ENCODE measurements around the gene F13A1. TPM values are rescaled to one million over a fixed set of nuclear protein-coding genes. Genes with fewer than 3 reads are reported as not detected.

F13A1 gene
- total and polyA plus RNA-seq, 2 donors (not counting 3 experiments of a cell fraction or from before 2014, with no cell fraction given) = not detected

DNA sequence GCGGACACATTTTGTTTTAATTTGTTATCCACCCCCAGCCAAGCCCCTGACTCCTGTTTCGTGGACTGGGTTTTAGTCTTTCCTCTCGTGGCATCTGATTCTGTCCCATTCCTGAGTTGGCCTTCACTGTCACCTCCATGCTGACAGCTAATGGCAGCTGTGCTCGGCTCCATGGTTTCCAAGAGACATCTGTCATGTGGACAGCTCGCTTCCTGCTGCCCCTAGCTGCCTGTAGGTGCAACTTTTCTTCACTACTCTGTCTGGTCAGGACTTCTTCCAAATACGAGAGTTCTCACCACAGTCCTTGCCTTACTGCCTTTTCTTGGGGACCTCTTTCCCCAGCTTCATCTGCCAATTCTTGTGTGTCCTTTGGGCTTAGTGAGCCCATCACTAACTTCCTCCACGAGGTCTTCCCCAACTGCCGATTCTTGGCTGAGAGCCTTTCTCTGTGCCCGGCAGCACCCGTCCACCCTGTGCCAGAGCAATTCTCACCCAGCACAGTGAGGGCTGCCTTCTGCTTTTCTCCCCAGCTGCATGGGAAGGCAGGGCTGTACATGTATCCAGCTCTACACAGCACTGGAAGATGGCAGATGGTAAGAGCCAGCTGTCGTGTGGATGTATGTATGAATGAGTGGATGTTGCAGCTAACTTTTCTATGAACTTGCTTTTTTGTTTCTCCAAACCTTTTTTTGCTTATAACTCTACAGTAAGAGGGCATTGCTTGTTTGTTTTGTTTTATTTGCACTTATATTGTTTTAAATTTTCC, 140.4 kb downstream of the F13A1 start:
- DNase-seq (ENCODE audit: low read depth, low spot score) (no peak), FAIRE-seq (no peak)
- ChIA-PET POLR2A (no interaction called here), CTCF (no interaction called here)
- no peak overlapping the region for H2AFZ ChIP-seq (ENCODE audit: low read depth, low read length)
- H3K27me3 ChIP-seq (ENCODE audit: control insufficient read depth in 2 of 2, insufficient read depth in 2 of 2, low read length in 2 of 2) = no peaks in the 10 kb centered on the region
- no peak overlapping the region for H3K9ac ChIP-seq (replicated peaks; ENCODE audit: extremely low read depth, insufficient read depth, low read length)
- TF ChIP-seq JUN (IDR thresholded peaks at IDR 0.05; ENCODE audit: borderline replicate concordance, insufficient read depth, insufficient read length, low read depth) (no peak), POLR2AphosphoS5 (IDR thresholded peaks at IDR 0.05; ENCODE audit: insufficient read depth, low read depth, low read length) (no peak), MYC (IDR thresholded peaks at IDR 0.05; ENCODE audit: low read depth, low read length) (no peak), GATA2 (IDR thresholded peaks at IDR 0.05; ENCODE audit: insufficient read depth, insufficient read length, low read depth, low read length) (no peak), EZH2 (IDR thresholded peaks at IDR 0.05; ENCODE audit: borderline replicate concordance, low read depth, low read length, severe bottlenecking) (no peak), POLR2A (IDR thresholded peaks at IDR 0.05; ENCODE audit: low read depth, low read length) (no peak), FOS (IDR thresholded peaks at IDR 0.05; ENCODE audit: borderline replicate concordance, insufficient read depth, low read length) (no peak)
- TF ChIP-seq, protein P1, sequence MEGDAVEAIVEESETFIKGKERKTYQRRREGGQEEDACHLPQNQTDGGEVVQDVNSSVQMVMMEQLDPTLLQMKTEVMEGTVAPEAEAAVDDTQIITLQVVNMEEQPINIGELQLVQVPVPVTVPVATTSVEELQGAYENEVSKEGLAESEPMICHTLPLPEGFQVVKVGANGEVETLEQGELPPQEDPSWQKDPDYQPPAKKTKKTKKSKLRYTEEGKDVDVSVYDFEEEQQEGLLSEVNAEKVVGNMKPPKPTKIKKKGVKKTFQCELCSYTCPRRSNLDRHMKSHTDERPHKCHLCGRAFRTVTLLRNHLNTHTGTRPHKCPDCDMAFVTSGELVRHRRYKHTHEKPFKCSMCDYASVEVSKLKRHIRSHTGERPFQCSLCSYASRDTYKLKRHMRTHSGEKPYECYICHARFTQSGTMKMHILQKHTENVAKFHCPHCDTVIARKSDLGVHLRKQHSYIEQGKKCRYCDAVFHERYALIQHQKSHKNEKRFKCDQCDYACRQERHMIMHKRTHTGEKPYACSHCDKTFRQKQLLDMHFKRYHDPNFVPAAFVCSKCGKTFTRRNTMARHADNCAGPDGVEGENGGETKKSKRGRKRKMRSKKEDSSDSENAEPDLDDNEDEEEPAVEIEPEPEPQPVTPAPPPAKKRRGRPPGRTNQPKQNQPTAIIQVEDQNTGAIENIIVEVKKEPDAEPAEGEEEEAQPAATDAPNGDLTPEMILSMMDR (IDR thresholded peaks at IDR 0.05; ENCODE audit: extremely low read depth in 1 of 2, insufficient read depth in 1 of 2, low read depth in 1 of 2, low read length in 2 of 2) = no peak
- TF ChIP-seq, protein P2, sequence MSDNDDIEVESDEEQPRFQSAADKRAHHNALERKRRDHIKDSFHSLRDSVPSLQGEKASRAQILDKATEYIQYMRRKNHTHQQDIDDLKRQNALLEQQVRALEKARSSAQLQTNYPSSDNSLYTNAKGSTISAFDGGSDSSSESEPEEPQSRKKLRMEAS (IDR thresholded peaks at IDR 0.05; ENCODE audit: insufficient read depth, insufficient read length) = no peak
- intact Hi-C loops (cut with micrococcal nuclease) = no loop called here
- BruUV-seq (replicated peaks) = no TSS peak
- no peaks in the 10 kb centered on the region for H3K4me1 ChIP-seq (ENCODE audit: control insufficient read depth, extremely low read depth, insufficient read depth, low read length)
- no peaks in the 10 kb centered on the region for H3K79me2 ChIP-seq (ENCODE audit: control insufficient read depth, insufficient read depth, low read length)
- no peaks in the 10 kb centered on the region for H3K9me1 ChIP-seq (replicated peaks; ENCODE audit: control insufficient read depth, extremely low read depth, insufficient read depth, low read length)
- H3K36me3 ChIP-seq (ENCODE audit: control insufficient read depth in 2 of 2, extremely low read depth in 1 of 2, insufficient read depth in 2 of 2, low read length in 2 of 2) = no peaks in the 10 kb centered on the region
- dilution Hi-C loops (cut with MboI; ENCODE audit: extremely low pct_ligation_motif_present, low sequenced_read_pairs) = no loop called here
- H4K20me1 ChIP-seq (replicated peaks; ENCODE audit: control insufficient read depth, extremely low read depth, insufficient read depth, low read length) = no peaks in the 10 kb centered on the region
- H3K27ac ChIP-seq (ENCODE audit: insufficient read depth, low read depth, low read length) = no peak overlapping the region
- H3K4me2 ChIP-seq (ENCODE audit: insufficient read depth, low read length) = no peak overlapping the region
- H3K4me3 ChIP-seq (replicated peaks in 1 of 3; ENCODE audit: insufficient read depth in 1 of 3, low read depth in 1 of 3, low read length in 3 of 3) = no peak overlapping the region
- peaks cover 3% of the 10 kb centered on the region for H3K9me3 ChIP-seq (replicated peaks; ENCODE audit: control insufficient read depth, insufficient read depth, low read length)
